GM12878 (cell line): ENCODE results near the gene MELTF. TPM values are rescaled to one million over a fixed set of nuclear protein-coding genes. Genes with fewer than 3 reads are reported as not detected.

Source experiments
- ATAC-seq: fragments of 200-7000 bp; cut with Tn5 transposase; 3 replicates; pipeline ENCODE4 v1.9.1; 2020; ENCODE audit warnings: mild to moderate bottlenecking, moderate library complexity
- BruUV-seq: library from RNA; stranded (reverse); fragments of 400-500 nt; replicated peaks from 2 replicates; lab custom pipeline; 2021; lab: Mats Ljungman, UMichigan
- CTCF ChIA-PET: fragments of 300-600 bp; sonication (Branson Sonifier 250); formaldehyde crosslinking; extraction: SDS; loops from one replicate; lab custom pipeline; 2021; ENCODE audit warnings: inconsistent platforms; lab: Yijun Ruan, JAX
- POLR2A ChIA-PET: fragments of 350-600 bp; formaldehyde crosslinking; extraction: SDS; loops from one replicate; lab custom pipeline; 2021; ENCODE audit warnings: inconsistent platforms; lab: Charles Lee
- RAD21 ChIA-PET: fragments of 300-600 bp; sonication (Branson Sonifier 250); formaldehyde crosslinking; loops from one replicate; lab custom pipeline; 2023; ENCODE audit warnings: antibody characterized with exemption; ENCODE audit not compliant: unreplicated experiment; lab: Charles Lee
- SMC1A ChIA-PET: fragments of 300-600 bp; sonication (Branson Sonifier 250); formaldehyde crosslinking; loops from one replicate; lab custom pipeline; 2023; ENCODE audit not compliant: unreplicated experiment, uncharacterized antibody; lab: Charles Lee
- DNase-seq: peaks from one replicate; pipeline ENCODE4 v3.0.0-alpha.2; 2011; ENCODE audit warnings: low read depth, low spot score
- FAIRE-seq: peaks from 3 replicates; lab custom pipeline; 2011; peaks lifted over from hg19 to GRCh38; lab: Jason Lieb, UNC
- H2AFZ ChIP-seq: 2 replicates; pipeline ENCODE4 v1.6.0; 2011; ENCODE audit warnings: low read depth, low read length, control low read depth; ENCODE audit not compliant: control insufficient read depth
- H3K27ac ChIP-seq: 2 replicates; pipeline ENCODE4 v1.5.1; 2011; ENCODE audit warnings: control low read depth; ENCODE audit not compliant: control insufficient read depth, insufficient read depth
- H3K27me3 ChIP-seq, 2 experiments: replicated peaks in 1 of 2; 2 replicates each; pipeline versions ENCODE4 v1.6.0 to v1.6.1; 2011; ENCODE audit warnings: low read length in 1 of 2; ENCODE audit not compliant: control insufficient read depth in 2 of 2, insufficient read depth in 2 of 2
- H3K36me3 ChIP-seq, 2 experiments: 2 replicates each; pipeline ENCODE4 v1.5.1; 2011; ENCODE audit warnings: low read length in 1 of 2; ENCODE audit not compliant: control insufficient read depth in 2 of 2, insufficient read depth in 2 of 2
- H3K4me1 ChIP-seq: 2 replicates; pipeline ENCODE4 v1.6.1; 2011; ENCODE audit warnings: mild to moderate bottlenecking, low read length, moderate library complexity, mixed read lengths; ENCODE audit not compliant: control insufficient read depth, insufficient read depth
- H3K4me2 ChIP-seq: 2 replicates; pipeline ENCODE4 v1.6.0; 2011; ENCODE audit warnings: control low read depth; ENCODE audit not compliant: control insufficient read depth, insufficient read depth
- H3K4me3 ChIP-seq: fragments of 200-600 bp; sonication (generic); 2 replicates; pipeline ENCODE4 v1.5.1; 2016
- H3K79me2 ChIP-seq: 2 replicates; pipeline ENCODE4 v1.6.0; 2011; ENCODE audit warnings: low read length; ENCODE audit not compliant: control insufficient read depth, insufficient read depth
- H3K9ac ChIP-seq: 2 replicates; pipeline ENCODE4 v1.8.0; 2011; ENCODE audit warnings: low read length, control low read depth, mixed read lengths; ENCODE audit not compliant: control insufficient read depth, insufficient read depth
- H3K9me3 ChIP-seq: replicated peaks from 3 replicates; pipeline ENCODE4 v1.5.1; 2011; ENCODE audit warnings: mild to moderate bottlenecking, low read length; ENCODE audit not compliant: control insufficient read depth, insufficient read depth
- H4K20me1 ChIP-seq: 2 replicates; pipeline ENCODE4 v1.6.0; 2011; ENCODE audit not compliant: control insufficient read depth, insufficient read depth
- ETV6 ChIP-seq, 2 experiments: fragments of 450-650 bp in 1 of 2; IDR thresholded peaks in 1 of 2; conservative IDR thresholded peaks in 1 of 2; 2 replicates each; pipeline ENCODE4 v1.6.1; 2014; ENCODE audit warnings: antibody characterized with exemption in 1 of 2, borderline replicate concordance in 1 of 2, low read depth in 1 of 2, mild to moderate bottlenecking in 1 of 2, moderate library complexity in 1 of 2
- EZH2 ChIP-seq: IDR thresholded peaks from 2 replicates; pipeline ENCODE4 v1.6.1; 2012; ENCODE audit warnings: low read depth, mild to moderate bottlenecking, control low read depth, inconsistent platforms, low read length, borderline replicate concordance; ENCODE audit not compliant: control insufficient read depth
- FOXM1 ChIP-seq: IDR thresholded peaks from 2 replicates; pipeline ENCODE4 v1.6.1; 2012; ENCODE audit warnings: low read depth, mild to moderate bottlenecking, inconsistent platforms, low read length, moderate library complexity
- GATAD2B ChIP-seq: fragments of 450-650 bp; conservative IDR thresholded peaks from 2 replicates; pipeline ENCODE4 v1.6.1; 2017; ENCODE audit warnings: low read depth, mild to moderate bottlenecking, moderate library complexity
- NFYA ChIP-seq: IDR thresholded peaks from 2 replicates; pipeline ENCODE4 v1.6.1; 2011; ENCODE audit warnings: low read depth, mild to moderate bottlenecking, low read length, improper control_type of control experiment, borderline replicate concordance
- RAD51 ChIP-seq: fragments of 450-650 bp; IDR thresholded peaks from 2 replicates; pipeline ENCODE4 v1.6.1; 2016; ENCODE audit warnings: moderate library complexity, mild to moderate bottlenecking, inconsistent platforms
- RUNX3 ChIP-seq: IDR thresholded peaks from 2 replicates; pipeline ENCODE4 v1.6.1; 2012; ENCODE audit warnings: low read length, inconsistent platforms
- SUZ12 ChIP-seq: fragments of 200-600 bp; sonication (generic); IDR thresholded peaks from one replicate; pipeline ENCODE4 v1.6.1; 2018; ENCODE audit warnings: antibody characterized with exemption, mild to moderate bottlenecking; ENCODE audit not compliant: unreplicated experiment
- TBL1XR1 ChIP-seq: IDR thresholded peaks from 2 replicates; pipeline ENCODE4 v1.6.1; 2012; ENCODE audit warnings: low read depth, low read length, improper control_type of control experiment
- YBX1 ChIP-seq: fragments of 450-650 bp; IDR thresholded peaks from 2 replicates; pipeline ENCODE4 v1.6.1; 2016; ENCODE audit warnings: antibody characterized with exemption
- ZBED1 ChIP-seq: IDR thresholded peaks from 2 replicates; pipeline ENCODE4 v1.6.1; 2016; ENCODE audit warnings: borderline replicate concordance
- ZNF207 ChIP-seq: fragments of 450-650 bp; IDR thresholded peaks from 2 replicates; pipeline ENCODE4 v1.6.1; 2014; ENCODE audit warnings: antibody characterized with exemption, mild to moderate bottlenecking, borderline replicate concordance
- ZSCAN29 ChIP-seq: fragments of 450-650 bp; IDR thresholded peaks from 2 replicates; pipeline ENCODE4 v1.6.1; 2017; ENCODE audit warnings: mild to moderate bottlenecking, moderate library complexity
- WGBS: methylation state at CpG from one replicate; pipeline ENCODE4 v1.1.6; 2016; ENCODE audit warnings: low lambda C conversion rate; ENCODE audit not compliant: insufficient replicate concordance, insufficient coverage; ENCODE audit errors: missing lambda C conversion rate; 5-methylcytosine and 5-hydroxymethylcytosine counted together
- in situ Hi-C: fragments of 300-500 bp; cut with MboI; formaldehyde crosslinking; loops from 9 replicates; pipeline ENCODE4 v1.14.3; 2018; ENCODE audit warnings: mixed read lengths
- intact Hi-C: fragments of 100-400 bp; cut with micrococcal nuclease; formaldehyde crosslinking; loops from one replicate; pipeline ENCODE4 v1.14.2; 2022; ENCODE audit not compliant: unreplicated experiment
- polyA plus RNA-seq, 11 experiments: library from polyadenylated mRNA; depleted of rRNA in 4 of 11; unstranded in 6 of 11; stranded (reverse) in 5 of 11; fragments of >200 nt; fragmentation: Nextera tagmentation in 4 of 11; fragmentation: Illumina TruSeq in 1 of 11; extraction: Ambion mirVana in 4 of 11; extraction: Trizol in 1 of 11; gene quantifications; 1 replicate in 1 of 11; 2 replicates in 10 of 11; pipeline versions ENCODE4 v1.2.1 to v1.2.3, GENCODE V29; 2011 to 2016; ENCODE audit warnings: inconsistent platforms in 2 of 11, missing spikeins in 2 of 11, low read depth in 1 of 11
- total RNA-seq, 4 experiments: library from RNA; depleted of rRNA in 3 of 4; stranded (reverse); fragments of >200 nt in 3 of 4; fragmentation: Illumina TruSeq in 1 of 4; extraction: Trizol in 1 of 4; gene quantifications; 2 replicates each; pipeline versions ENCODE4 v1.2.1 to v1.2.3, GENCODE V29; 2013 to 2021
- TF ChIP-seq, protein P1 (sequence below): fragments of 450-650 bp; IDR thresholded peaks from 2 replicates; pipeline ENCODE4 v1.6.1; 2016; ENCODE audit warnings: mild to moderate bottlenecking
- TF ChIP-seq, protein P2 (sequence below): IDR thresholded peaks from 2 replicates; pipeline ENCODE4 v1.6.1; 2012; ENCODE audit warnings: mild to moderate bottlenecking, low read depth, low read length

MELTF gene
- total and polyA plus RNA-seq, 10 of the 15 experiments (the other 5 are each of a cell fraction or from before 2014, with no cell fraction given) = 0.55 to 49.1 (median 11.1) TPM

DNA sequence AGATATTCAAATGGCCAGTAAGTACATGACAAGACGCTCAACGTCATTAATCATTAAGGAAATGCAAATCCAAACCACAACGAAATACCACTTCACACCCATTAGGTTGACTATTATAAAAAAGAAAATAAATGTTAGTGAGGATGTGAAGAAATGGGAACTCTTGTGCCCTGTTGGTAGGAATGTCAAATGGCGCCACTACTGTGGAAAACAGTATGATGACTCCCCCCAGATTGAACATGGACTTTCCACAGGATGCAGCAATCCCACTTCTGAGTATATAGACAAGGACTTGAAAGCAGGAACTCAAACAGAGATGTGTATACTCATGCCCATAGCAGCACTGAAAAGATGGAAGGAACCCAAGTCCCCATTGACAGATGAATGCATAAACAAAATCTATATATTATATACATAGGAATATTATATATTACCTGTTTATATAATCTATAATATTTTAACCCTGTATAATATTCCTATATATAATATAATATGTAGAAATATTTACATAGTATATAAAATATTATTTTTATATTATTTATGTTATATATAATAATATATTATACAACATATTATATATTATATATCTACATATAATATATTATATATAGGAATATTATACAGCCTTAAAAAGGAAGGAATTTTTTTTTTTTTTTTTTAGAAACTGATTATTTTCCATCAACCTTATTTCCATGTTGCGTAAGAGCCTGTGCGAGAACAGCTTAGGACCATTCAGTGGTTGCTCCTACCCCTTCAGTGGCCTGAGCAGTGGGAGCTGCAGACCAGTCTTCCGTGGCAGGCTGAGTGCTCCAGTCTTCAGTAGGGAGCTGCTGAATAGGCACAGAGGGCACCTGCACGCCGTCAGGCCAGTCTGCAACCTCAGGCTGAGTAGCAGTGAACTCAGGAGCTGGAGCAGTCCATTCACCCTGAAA, 43.4 kb downstream of the MELTF start:
- intact Hi-C loops = no loop called here
- FAIRE-seq (no peak), ATAC-seq (0 out of 3 replicates have a peak, but pooled peaks have one; percentile 25), DNase-seq (no peak)
- Histone ChIP-seq H3K27ac (no peak overlapping the region), H3K36me3 (no peaks in the 10 kb centered on the region), H2AFZ (no peak overlapping the region), H3K9me3 (peaks cover 6% of the 10 kb centered on the region), H4K20me1 (no peaks in the 10 kb centered on the region), H3K27me3 (no peaks in the 10 kb centered on the region), H3K79me2 (no peaks in the 10 kb centered on the region), H3K4me1 (peaks cover 3% of the 10 kb centered on the region; the same call in 1 of the 2 replicates), H3K4me3 (no peak overlapping the region), H3K4me2 (no peak overlapping the region), H3K9ac (no peak overlapping the region)
- BruUV-seq = no TSS peak
- no peak for TF ChIP-seq ETV6 (conservative IDR thresholded peaks at IDR 0.05 in 1 of 2, IDR thresholded peaks at IDR 0.05 in 1 of 2; ENCODE audit: borderline replicate concordance in 1 of 2, low read depth in 1 of 2)
- TF ChIP-seq NFYA = no peak
- TF ChIP-seq TBL1XR1 = no peak
- no peak for TF ChIP-seq YBX1
- no peak for TF ChIP-seq ZBED1
- no peak for TF ChIP-seq SUZ12
- TF ChIP-seq ZSCAN29 = no peak
- TF ChIP-seq, protein P1, sequence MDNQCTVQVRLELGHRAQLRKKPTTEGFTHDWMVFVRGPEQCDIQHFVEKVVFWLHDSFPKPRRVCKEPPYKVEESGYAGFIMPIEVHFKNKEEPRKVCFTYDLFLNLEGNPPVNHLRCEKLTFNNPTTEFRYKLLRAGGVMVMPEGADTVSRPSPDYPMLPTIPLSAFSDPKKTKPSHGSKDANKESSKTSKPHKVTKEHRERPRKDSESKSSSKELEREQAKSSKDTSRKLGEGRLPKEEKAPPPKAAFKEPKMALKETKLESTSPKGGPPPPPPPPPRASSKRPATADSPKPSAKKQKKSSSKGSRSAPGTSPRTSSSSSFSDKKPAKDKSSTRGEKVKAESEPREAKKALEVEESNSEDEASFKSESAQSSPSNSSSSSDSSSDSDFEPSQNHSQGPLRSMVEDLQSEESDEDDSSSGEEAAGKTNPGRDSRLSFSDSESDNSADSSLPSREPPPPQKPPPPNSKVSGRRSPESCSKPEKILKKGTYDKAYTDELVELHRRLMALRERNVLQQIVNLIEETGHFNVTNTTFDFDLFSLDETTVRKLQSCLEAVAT = no peak
- TF ChIP-seq, protein P2, sequence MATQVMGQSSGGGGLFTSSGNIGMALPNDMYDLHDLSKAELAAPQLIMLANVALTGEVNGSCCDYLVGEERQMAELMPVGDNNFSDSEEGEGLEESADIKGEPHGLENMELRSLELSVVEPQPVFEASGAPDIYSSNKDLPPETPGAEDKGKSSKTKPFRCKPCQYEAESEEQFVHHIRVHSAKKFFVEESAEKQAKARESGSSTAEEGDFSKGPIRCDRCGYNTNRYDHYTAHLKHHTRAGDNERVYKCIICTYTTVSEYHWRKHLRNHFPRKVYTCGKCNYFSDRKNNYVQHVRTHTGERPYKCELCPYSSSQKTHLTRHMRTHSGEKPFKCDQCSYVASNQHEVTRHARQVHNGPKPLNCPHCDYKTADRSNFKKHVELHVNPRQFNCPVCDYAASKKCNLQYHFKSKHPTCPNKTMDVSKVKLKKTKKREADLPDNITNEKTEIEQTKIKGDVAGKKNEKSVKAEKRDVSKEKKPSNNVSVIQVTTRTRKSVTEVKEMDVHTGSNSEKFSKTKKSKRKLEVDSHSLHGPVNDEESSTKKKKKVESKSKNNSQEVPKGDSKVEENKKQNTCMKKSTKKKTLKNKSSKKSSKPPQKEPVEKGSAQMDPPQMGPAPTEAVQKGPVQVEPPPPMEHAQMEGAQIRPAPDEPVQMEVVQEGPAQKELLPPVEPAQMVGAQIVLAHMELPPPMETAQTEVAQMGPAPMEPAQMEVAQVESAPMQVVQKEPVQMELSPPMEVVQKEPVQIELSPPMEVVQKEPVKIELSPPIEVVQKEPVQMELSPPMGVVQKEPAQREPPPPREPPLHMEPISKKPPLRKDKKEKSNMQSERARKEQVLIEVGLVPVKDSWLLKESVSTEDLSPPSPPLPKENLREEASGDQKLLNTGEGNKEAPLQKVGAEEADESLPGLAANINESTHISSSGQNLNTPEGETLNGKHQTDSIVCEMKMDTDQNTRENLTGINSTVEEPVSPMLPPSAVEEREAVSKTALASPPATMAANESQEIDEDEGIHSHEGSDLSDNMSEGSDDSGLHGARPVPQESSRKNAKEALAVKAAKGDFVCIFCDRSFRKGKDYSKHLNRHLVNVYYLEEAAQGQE = no peak
- TF ChIP-seq GATAD2B = no peak
- TF ChIP-seq RAD51 = no peak
- TF ChIP-seq EZH2 = no peak
- TF ChIP-seq ZNF207 = no peak
- TF ChIP-seq FOXM1 = no peak
- no peak for TF ChIP-seq RUNX3
- in situ Hi-C loops = loop anchor here (25.0 kb wide), 1 partner anchor 526 kb away; no protein-coding TSS in a partner anchor
- SMC1A ChIA-PET = interaction anchor here (1.3 kb wide), 1 partner anchor 203 kb away, joined by 3 read pairs; no protein-coding TSS in a partner anchor
- RAD21 ChIA-PET = no interaction called here
- 57% methylated on average over 9 of the region's 9 CpGs for WGBS
- CTCF ChIA-PET = interaction anchor here (0.8 to 1.1 kb wide), 2 partner anchors 23 to 43 kb away, joined by 3 read pairs; partner anchors contain the start of gene MELTF
- POLR2A ChIA-PET = no interaction called here
